Measurements from ENCODE around the gene MYBPC2. TPM values are rescaled to one million over a fixed set of nuclear protein-coding genes. Genes with fewer than 3 reads are reported as not detected.
"Not testable (repeated sequence)": the region's sequence is repeated elsewhere in the genome, so short reads cannot be mapped to it uniquely, and the experiment has no call there.

The MYBPC2 gene
- total and polyA plus RNA-seq, 9 donors, result 15.6 to 93.4 (median 62.2) TPM

GRCh38 chr19:50435627-50436026, 2.9 kb downstream of the MYBPC2 start:
- Histone ChIP-seq H3K27ac (ENCODE audit: low read length) (no peak overlapping the region), H3K36me3 (ENCODE audit: control insufficient read depth, insufficient read depth, low read length) (no peaks in the 10 kb centered on the region), H3K9me3 (replicated peaks; ENCODE audit: control insufficient read depth, low read depth, low read length) (no peaks in the 10 kb centered on the region), H3K27me3 (ENCODE audit: control insufficient read depth, insufficient read depth, low read length) (peaks cover 28% of the 10 kb centered on the region), H3K4me1 (ENCODE audit: control insufficient read depth, insufficient read depth, low read length) (peaks cover 38% of the 10 kb centered on the region), H3K4me3 (ENCODE audit: low read length) (no peak overlapping the region)
- DNase-seq, result no peak
- WGBS (ENCODE audit: insufficient coverage), result 70% methylated on average over 3 of the region's 12 CpGs

DNA sequence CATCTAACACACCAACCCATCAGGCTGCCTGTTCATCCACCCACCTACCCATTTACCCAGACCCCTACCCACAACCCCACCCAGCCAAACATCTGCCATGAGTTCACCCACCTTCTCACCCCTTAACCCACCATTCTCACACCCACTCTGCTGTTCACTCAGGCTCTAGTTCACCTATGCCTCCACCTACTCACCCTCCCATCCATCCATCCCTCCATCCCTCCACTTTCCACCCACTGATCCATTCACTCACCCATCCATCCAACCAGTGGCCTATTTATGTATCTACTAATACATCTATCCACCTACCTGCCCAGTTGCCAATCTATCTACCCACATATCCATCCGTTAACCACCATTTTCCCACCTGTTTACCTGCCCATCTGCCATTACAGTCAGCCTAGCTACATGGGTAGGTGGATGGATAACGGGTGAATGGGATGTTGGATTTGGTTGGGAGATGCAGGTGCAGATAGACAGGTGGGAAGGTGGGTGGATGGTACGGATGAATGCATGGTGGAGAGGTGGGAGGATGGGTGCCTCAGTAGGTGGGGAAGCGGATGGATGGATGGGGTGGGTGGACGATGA, 5.3 kb downstream of the MYBPC2 start:
- Histone ChIP-seq H3K4me1 (ENCODE audit: control insufficient read depth, insufficient read depth, low read length) (peaks cover 21% of the 10 kb centered on the region), H3K36me3 (ENCODE audit: control insufficient read depth, insufficient read depth, low read length) (no peaks in the 10 kb centered on the region), H3K4me3 (ENCODE audit: low read length) (no peak overlapping the region), H3K27ac (ENCODE audit: low read length) (no peak overlapping the region), H3K9me3 (replicated peaks; ENCODE audit: control insufficient read depth, low read depth, low read length) (no peaks in the 10 kb centered on the region), H3K27me3 (ENCODE audit: control insufficient read depth, insufficient read depth, low read length) (peaks cover 11% of the 10 kb centered on the region)
- 92% methylated on average over 2 of the region's 5 CpGs for WGBS (ENCODE audit: insufficient coverage)
- no peak for DNase-seq

DNA sequence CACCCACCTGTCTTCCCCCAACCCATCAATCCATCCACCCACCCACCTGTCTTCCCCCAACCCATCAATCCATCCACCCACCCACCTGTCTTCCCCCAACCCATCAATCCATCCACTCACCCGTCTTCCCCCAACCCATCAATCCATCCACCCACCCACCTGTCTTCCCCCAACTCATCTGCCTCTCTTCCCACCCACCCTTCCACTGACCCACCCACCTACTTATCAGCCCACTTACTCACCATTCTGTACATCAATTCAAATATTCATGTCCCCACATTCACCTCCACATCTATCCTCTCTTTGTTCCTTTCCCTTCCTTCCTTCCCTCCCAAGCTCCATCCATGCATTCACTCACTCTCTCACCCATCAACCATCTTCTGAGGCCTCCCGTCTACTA, 6.4 kb downstream of the MYBPC2 start:
- not testable (repeated sequence) for H3K4me3 ChIP-seq (ENCODE audit: low read length); H3K36me3 ChIP-seq (ENCODE audit: control insufficient read depth, insufficient read depth, low read length)
- 85% methylated on average over 1 of the region's 2 CpGs for whole genome bisulfite sequencing (ENCODE audit: insufficient coverage)

GRCh38 chr19:50444059-50444458, 11.4 kb downstream of the MYBPC2 start:
- no CpG with 5 or more reads among the region's 1 CpG for WGBS (ENCODE audit: insufficient coverage)

More for the DNA sequence above, 6.4 kb downstream of the MYBPC2 start:
- H3K27me3 ChIP-seq (ENCODE audit: control insufficient read depth, insufficient read depth, low read length); H3K27ac ChIP-seq (ENCODE audit: low read length); H3K9me3 ChIP-seq (replicated peaks; ENCODE audit: control insufficient read depth, low read depth, low read length); DNase-seq: not testable (repeated sequence)
- H3K4me1 ChIP-seq (ENCODE audit: control insufficient read depth, insufficient read depth, low read length), result peaks cover 16% of the 10 kb centered on the region

GRCh38 chr19:50447053-50447452, 14.4 kb downstream of the MYBPC2 start:
- Histone ChIP-seq H3K36me3 (ENCODE audit: control insufficient read depth, insufficient read depth, low read length) (peaks cover 13% of the 10 kb centered on the region), H3K4me3 (ENCODE audit: low read length) (no peak overlapping the region), H3K27me3 (ENCODE audit: control insufficient read depth, insufficient read depth, low read length) (peaks cover 10% of the 10 kb centered on the region), H3K27ac (ENCODE audit: low read length) (no peak overlapping the region), H3K4me1 (ENCODE audit: control insufficient read depth, insufficient read depth, low read length) (no peaks in the 10 kb centered on the region), H3K9me3 (replicated peaks; ENCODE audit: control insufficient read depth, low read depth, low read length) (no peaks in the 10 kb centered on the region)
- no peak for DNase-seq
- WGBS (ENCODE audit: insufficient coverage), result 80% methylated on average over 1 of the region's 5 CpGs

More at GRCh38 chr19:50444059-50444458, 11.4 kb downstream of the MYBPC2 start:
- Histone ChIP-seq H3K36me3 (ENCODE audit: control insufficient read depth, insufficient read depth, low read length) (peaks cover 6% of the 10 kb centered on the region), H3K27me3 (ENCODE audit: control insufficient read depth, insufficient read depth, low read length) (peaks cover 3% of the 10 kb centered on the region), H3K4me3 (ENCODE audit: low read length) (no peak overlapping the region), H3K9me3 (replicated peaks; ENCODE audit: control insufficient read depth, low read depth, low read length) (no peaks in the 10 kb centered on the region), H3K27ac (ENCODE audit: low read length) (no peak overlapping the region), H3K4me1 (ENCODE audit: control insufficient read depth, insufficient read depth, low read length) (no peaks in the 10 kb centered on the region)
- DNase-seq, result no peak

GRCh38 chr19:50447750-50448149, 15.1 kb downstream of the MYBPC2 start:
- peaks cover 13% of the 10 kb centered on the region for H3K36me3 ChIP-seq (ENCODE audit: control insufficient read depth, insufficient read depth, low read length)
- 98% methylated on average over 3 of the region's 10 CpGs for WGBS (ENCODE audit: insufficient coverage)
- H3K27ac ChIP-seq (ENCODE audit: low read length), result no peak overlapping the region

DNA sequence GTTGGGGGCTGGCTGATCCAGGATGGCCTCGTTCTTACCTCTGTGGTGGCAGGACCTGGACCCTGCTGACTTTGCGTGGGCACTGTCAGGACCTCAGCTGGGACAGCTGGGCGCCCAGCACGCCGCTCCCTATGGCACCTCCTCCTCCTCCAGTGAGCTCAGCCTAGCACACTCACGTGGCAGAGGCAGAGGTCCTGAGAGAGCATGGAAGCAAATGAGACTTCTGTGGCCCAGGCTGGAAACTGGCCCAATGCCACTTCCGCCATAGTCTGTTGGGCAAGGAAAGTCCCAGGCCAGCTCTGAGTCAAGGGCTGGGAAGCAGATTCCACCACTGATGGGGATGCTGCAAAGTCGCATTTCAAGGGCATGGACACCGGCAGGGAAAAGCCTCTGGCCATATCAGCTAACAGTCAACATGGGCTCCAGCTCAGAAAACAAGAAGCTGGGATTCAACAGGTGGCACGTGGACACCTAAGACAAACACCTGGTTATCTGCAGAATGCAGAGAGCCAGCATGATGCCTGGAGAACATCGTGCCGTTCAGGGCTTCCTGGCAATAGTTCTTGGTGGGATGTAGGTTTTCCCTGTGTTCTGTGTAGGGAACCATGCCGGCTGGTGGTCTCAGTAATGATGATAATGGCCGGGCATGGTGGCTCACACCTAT, 16.7 kb downstream of the MYBPC2 start:
- no peak for DNase-seq
- WGBS (ENCODE audit: insufficient coverage), result 85% methylated on average over 11 of the region's 14 CpGs
- Histone ChIP-seq H3K36me3 (ENCODE audit: control insufficient read depth, insufficient read depth, low read length) (peaks cover 13% of the 10 kb centered on the region), H3K27ac (ENCODE audit: low read length) (no peak overlapping the region), H3K27me3 (ENCODE audit: control insufficient read depth, insufficient read depth, low read length) (peaks cover 13% of the 10 kb centered on the region), H3K4me3 (ENCODE audit: low read length) (no peak overlapping the region), H3K4me1 (ENCODE audit: control insufficient read depth, insufficient read depth, low read length) (no peaks in the 10 kb centered on the region), H3K9me3 (replicated peaks; ENCODE audit: control insufficient read depth, low read depth, low read length) (no peaks in the 10 kb centered on the region)

More at GRCh38 chr19:50447750-50448149, 15.1 kb downstream of the MYBPC2 start:
- Histone ChIP-seq H3K4me3 (ENCODE audit: low read length) (no peak overlapping the region), H3K4me1 (ENCODE audit: control insufficient read depth, insufficient read depth, low read length) (no peaks in the 10 kb centered on the region), H3K27me3 (ENCODE audit: control insufficient read depth, insufficient read depth, low read length) (peaks cover 10% of the 10 kb centered on the region), H3K9me3 (replicated peaks; ENCODE audit: control insufficient read depth, low read depth, low read length) (no peaks in the 10 kb centered on the region)
- no peak for DNase-seq

DNA sequence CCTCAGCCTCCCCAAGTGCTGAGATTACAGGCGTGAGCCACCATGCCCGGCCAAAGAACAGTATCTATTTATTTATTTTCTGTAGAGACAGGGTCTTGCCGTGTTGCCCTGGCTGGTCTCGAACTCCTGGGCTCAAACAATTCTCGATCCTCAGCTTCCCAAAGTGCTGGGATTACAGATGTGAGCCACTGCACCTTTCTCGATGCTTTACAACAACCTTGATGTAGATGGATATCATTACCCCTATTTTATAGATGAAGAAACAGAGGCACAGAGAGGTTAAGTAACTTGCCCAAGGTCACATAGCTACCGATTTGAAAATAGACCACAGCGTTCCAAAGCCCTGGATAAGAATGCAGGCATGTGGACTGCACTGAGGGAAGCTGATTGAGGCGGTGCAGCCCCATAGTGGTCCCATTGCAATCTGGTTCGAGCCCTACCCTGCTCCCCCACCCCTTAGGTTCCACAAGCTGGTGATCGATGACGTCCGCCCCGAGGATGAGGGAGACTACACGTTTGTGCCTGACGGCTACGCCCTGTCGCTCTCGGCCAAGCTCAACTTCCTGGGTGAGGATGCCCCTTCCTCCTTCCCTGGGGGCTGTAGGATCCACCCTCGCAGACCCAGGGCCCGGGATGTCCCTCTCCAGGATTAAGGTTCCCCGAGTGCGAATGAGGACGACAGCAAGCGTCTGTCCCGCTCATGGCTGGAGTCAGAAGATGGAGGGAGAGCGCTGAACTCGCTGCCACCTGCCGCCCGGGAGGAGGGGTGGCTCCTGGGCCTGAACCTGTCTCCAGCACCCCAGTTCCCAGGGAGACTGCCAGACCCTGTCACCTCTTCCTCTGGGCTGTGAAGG, 17.9 kb downstream of the MYBPC2 start:
- 55% methylated on average over 19 of the region's 30 CpGs for WGBS (ENCODE audit: insufficient coverage)
- Histone ChIP-seq H3K4me1 (ENCODE audit: control insufficient read depth, insufficient read depth, low read length) (no peaks in the 10 kb centered on the region), H3K9me3 (replicated peaks; ENCODE audit: control insufficient read depth, low read depth, low read length) (no peaks in the 10 kb centered on the region), H3K27ac (ENCODE audit: low read length) (no peak overlapping the region), H3K36me3 (ENCODE audit: control insufficient read depth, insufficient read depth, low read length) (peaks cover 13% of the 10 kb centered on the region), H3K27me3 (ENCODE audit: control insufficient read depth, insufficient read depth, low read length) (peaks cover 15% of the 10 kb centered on the region), H3K4me3 (ENCODE audit: low read length) (no peak overlapping the region)
- DNase-seq, result no peak

DNA sequence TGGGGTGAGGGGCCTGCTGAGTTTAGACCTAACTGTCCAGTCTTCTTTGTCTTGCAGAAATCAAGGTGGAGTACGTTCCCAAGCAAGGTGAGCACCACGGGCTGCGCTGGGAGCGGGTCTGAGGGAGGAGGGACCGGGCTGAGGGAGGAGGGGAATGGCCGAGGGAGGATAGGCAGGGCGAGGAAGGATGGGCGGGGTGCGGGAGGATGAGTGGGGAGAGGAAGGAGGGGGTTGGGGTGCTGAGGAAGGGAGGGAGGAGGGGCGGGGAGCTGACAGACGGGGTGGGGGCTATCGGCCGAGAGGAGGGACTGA, 18.5 kb downstream of the MYBPC2 start:
- Histone ChIP-seq H3K4me3 (ENCODE audit: low read length) (no peak overlapping the region), H3K4me1 (ENCODE audit: control insufficient read depth, insufficient read depth, low read length) (no peaks in the 10 kb centered on the region), H3K27me3 (ENCODE audit: control insufficient read depth, insufficient read depth, low read length) (peaks cover 15% of the 10 kb centered on the region), H3K9me3 (replicated peaks; ENCODE audit: control insufficient read depth, low read depth, low read length) (no peaks in the 10 kb centered on the region), H3K27ac (ENCODE audit: low read length) (no peak overlapping the region), H3K36me3 (ENCODE audit: control insufficient read depth, insufficient read depth, low read length) (peaks cover 13% of the 10 kb centered on the region)
- 30% methylated on average over 13 of the region's 13 CpGs for WGBS (ENCODE audit: insufficient coverage)
- no peak for DNase-seq

DNA sequence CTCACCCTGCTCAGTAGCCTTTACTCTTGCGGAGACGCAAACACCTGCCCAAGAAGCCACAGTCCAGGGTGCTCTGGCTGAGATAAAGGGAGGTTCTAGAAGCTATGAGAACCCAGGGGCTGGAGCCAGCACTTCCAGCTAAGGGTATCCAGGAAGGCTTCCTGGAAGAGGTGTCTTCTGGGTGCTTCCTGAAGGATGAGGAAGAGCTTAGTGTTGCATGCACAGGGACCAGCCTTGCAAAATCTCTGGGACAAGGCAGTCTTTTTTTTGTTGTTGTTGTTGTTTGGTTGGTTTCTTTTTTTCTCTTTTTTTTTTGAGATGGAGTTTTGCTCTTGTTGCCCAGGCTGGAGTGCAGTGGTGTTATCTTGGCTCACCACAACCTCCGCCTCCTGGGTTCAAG, 20.6 kb downstream of the MYBPC2 start:
- Histone ChIP-seq H3K9me3 (replicated peaks; ENCODE audit: control insufficient read depth, low read depth, low read length) (no peaks in the 10 kb centered on the region), H3K27ac (ENCODE audit: low read length) (no peak overlapping the region), H3K36me3 (ENCODE audit: control insufficient read depth, insufficient read depth, low read length) (peaks cover 7% of the 10 kb centered on the region), H3K27me3 (ENCODE audit: control insufficient read depth, insufficient read depth, low read length) (peaks cover 25% of the 10 kb centered on the region), H3K4me3 (ENCODE audit: low read length) (no peak overlapping the region), H3K4me1 (ENCODE audit: control insufficient read depth, insufficient read depth, low read length) (peaks cover 1% of the 10 kb centered on the region)
- 80% methylated on average over 1 of the region's 3 CpGs for WGBS (ENCODE audit: insufficient coverage)
- DNase-seq, result no peak
